ENCODE data around the gene MOB1B. TPM values are rescaled to one million over a fixed set of nuclear protein-coding genes. Genes with fewer than 3 reads are reported as not detected.

MOB1B gene
- total and polyA plus RNA-seq, 10 of the 15 experiments (the other 5 are each of a cell fraction or from before 2014, with no cell fraction given), result 1.9 to 11.4 (median 6.1) TPM

GRCh38 chr4:71006203-71006907 is 104.2 kb downstream of the MOB1B start (continued):
- TF ChIP-seq MTA3 (IDR thresholded peaks at IDR 0.05; ENCODE audit: borderline replicate concordance, low read length) (peak; percentile 49; the same call in 1 of the 2 replicates), NBN (IDR thresholded peaks at IDR 0.05) (no peak; the same call in 1 of the 2 replicates), ESRRA (IDR thresholded peaks at IDR 0.05; ENCODE audit: low read length) (no peak), RBBP5 (conservative IDR thresholded peaks at IDR 0.05) (no peak), MLLT1 (IDR thresholded peaks at IDR 0.05) (no peak), IRF3 (IDR thresholded peaks at IDR 0.05) (no peak), POLR2AphosphoS2 (IDR thresholded peaks at IDR 0.05; ENCODE audit: low read depth, low read length) (no peak), NRF1 (conservative IDR thresholded peaks at IDR 0.05; ENCODE audit: low read depth, low read length) (no peak), SMC3 (IDR thresholded peaks at IDR 0.05; ENCODE audit: borderline replicate concordance, low read length) (no peak), SMAD5 (IDR thresholded peaks at IDR 0.05; ENCODE audit: low read depth) (no peak), ZBTB33 (IDR thresholded peaks at IDR 0.05) (no peak), JUNB (IDR thresholded peaks at IDR 0.05) (0 out of 2 replicates have a peak, but pooled peaks have one; percentile 10), CHD4 (IDR thresholded peaks at IDR 0.05) (no peak), HCFC1 (IDR thresholded peaks at IDR 0.05; ENCODE audit: low read length) (no peak), ZNF622 (IDR thresholded peaks at IDR 0.05) (no peak), CHD1 (IDR thresholded peaks at IDR 0.05; ENCODE audit: low read depth, low read length) (no peak), E2F8 (IDR thresholded peaks at IDR 0.05; ENCODE audit: low read depth, partially characterized antibody) (no peak), TCF7 (IDR thresholded peaks at IDR 0.05; ENCODE audit: borderline replicate concordance) (no peak), NFIC (IDR thresholded peaks at IDR 0.05; ENCODE audit: low read depth, low read length) (peak; percentile 84), SIN3A (IDR thresholded peaks at IDR 0.05; ENCODE audit: low read depth, low read length) (no peak), MXI1 (IDR thresholded peaks at IDR 0.05; ENCODE audit: low read depth, low read length) (peak; percentile 51; the same call in 1 of the 2 replicates), GATAD2B (conservative IDR thresholded peaks at IDR 0.05; ENCODE audit: low read depth) (0 out of 2 replicates have a peak, but pooled peaks have one; percentile 30), TBL1XR1 (IDR thresholded peaks at IDR 0.05; ENCODE audit: low read depth, low read length) (no peak), KAT2A (conservative IDR thresholded peaks at IDR 0.05; ENCODE audit: control insufficient read depth, low read depth, low read length) (no peak), DPF2 (IDR thresholded peaks at IDR 0.05) (peak; percentile 38; the same call in 1 of the 2 replicates), ZSCAN29 (IDR thresholded peaks at IDR 0.05) (no peak), CREB1 (IDR thresholded peaks at IDR 0.05; ENCODE audit: low read depth) (peak; percentile 64)
